HCT116 (cell line): ENCODE measurements around the gene CACNA1C. TPM values are rescaled to one million over a fixed set of nuclear protein-coding genes. Genes with fewer than 3 reads are reported as not detected.

Experiments used
- ATAC-seq: fragments of 200-7000 bp; cut with Tn5 transposase; 2 replicates; pipeline ENCODE4 v1.9.1; 2020; ENCODE audit warnings: mild to moderate bottlenecking, moderate library complexity
- BruUV-seq: library from RNA; stranded (reverse); fragments of 400-500 nt; replicated peaks from 2 replicates; lab custom pipeline; 2021; lab: Mats Ljungman, UMichigan
- CTCF ChIA-PET: fragments of 300-600 bp; sonication (Branson Sonifier 250); formaldehyde crosslinking; loops from one replicate; lab custom pipeline; 2021; ENCODE audit warnings: antibody characterized with exemption; lab: Charles Lee
- POLR2A ChIA-PET: fragments of 300-600, 350-600 bp; sonication (Branson Sonifier 250); formaldehyde crosslinking; loops from one replicate; lab custom pipeline; 2021; ENCODE audit warnings: antibody characterized with exemption; lab: Charles Lee
- RAD21 ChIA-PET, 2 experiments: fragments of 300-600 bp; sonication (Branson Sonifier 250); formaldehyde crosslinking; loops; one replicate each; lab custom pipeline; 2023; ENCODE audit warnings: low total read pairs in 2 of 2; ENCODE audit not compliant: uncharacterized antibody in 2 of 2, unreplicated experiment in 2 of 2, low non-redundant PET in 1 of 2; lab: Charles Lee
- DNase-seq: peaks from one replicate; pipeline ENCODE4 v3.0.0-alpha.2; 2010; ENCODE audit warnings: low read depth, low spot score
- H2AFZ ChIP-seq: fragments of 200-600 bp; shearing (Covaris generic), sonication (generic); 2 replicates; pipeline ENCODE4 v1.6.1; 2017; ENCODE audit warnings: low read depth, mixed run types, mixed read lengths, antibody characterized with exemption, low read length; ENCODE audit not compliant: poor library complexity, severe bottlenecking
- H3K27ac ChIP-seq: 2 replicates; pipeline ENCODE4 v1.5.1; 2012; ENCODE audit warnings: low read depth, low read length
- H3K27me3 ChIP-seq: fragments of 200-600 bp; sonication (generic); 2 replicates; pipeline ENCODE4 v1.6.1; 2016; ENCODE audit warnings: mixed run types, low read length, mixed read lengths; ENCODE audit not compliant: insufficient read depth
- H3K36me3 ChIP-seq, 2 experiments: fragments of 200-500 bp in 1 of 2; fragments of 200-600 bp in 1 of 2; sonication (Bioruptor generic) in 1 of 2; sonication (generic) in 1 of 2; 2 replicates each; pipeline versions ENCODE4 v1.5.1 to v1.6.1; 2014 to 2016; ENCODE audit warnings: low read length in 2 of 2, inconsistent platforms in 1 of 2, mixed read lengths in 1 of 2, mixed run types in 1 of 2; ENCODE audit not compliant: insufficient read depth in 2 of 2, control insufficient read depth in 1 of 2
- H3K4me1 ChIP-seq, 2 experiments: fragments of 200-600 bp in 1 of 2; sonication (generic) in 1 of 2; 2 replicates each; pipeline versions ENCODE4 v1.5.1 to v1.6.1; 2012 to 2017; ENCODE audit warnings: low read length in 2 of 2, inconsistent platforms in 1 of 2, mild to moderate bottlenecking in 1 of 2, mixed read lengths in 1 of 2, mixed run types in 1 of 2, moderate library complexity in 1 of 2; ENCODE audit not compliant: insufficient read depth in 2 of 2, control insufficient read depth in 1 of 2
- H3K4me2 ChIP-seq: fragments of 200-600 bp; sonication (generic); 2 replicates; pipeline ENCODE4 v1.6.1; 2017; ENCODE audit warnings: mixed run types, low read length, mixed read lengths
- H3K4me3 ChIP-seq, 2 experiments: fragments of 200-600 bp in 1 of 2; sonication (generic) in 1 of 2; replicated peaks in 1 of 2; 2 replicates each; pipeline ENCODE4 v1.5.1; 2011 to 2016; ENCODE audit warnings: low read length in 2 of 2, control low read depth in 1 of 2, low read depth in 1 of 2, mild to moderate bottlenecking in 1 of 2, mixed read lengths in 1 of 2, mixed run types in 1 of 2
- H3K79me2 ChIP-seq: fragments of 200-600 bp; sonication (generic); 2 replicates; pipeline ENCODE4 v1.6.1; 2017; ENCODE audit warnings: mild to moderate bottlenecking, mixed run types, low read length, moderate library complexity, mixed read lengths; ENCODE audit not compliant: insufficient read depth
- H3K9ac ChIP-seq: fragments of 200-600 bp; sonication (generic); 2 replicates; pipeline ENCODE4 v1.6.1; 2016; ENCODE audit warnings: low read length, mixed read lengths
- H3K9me2 ChIP-seq: fragments of 200-600 bp; sonication (generic), shearing (Covaris generic); 2 replicates; pipeline ENCODE4 v1.6.1; 2017; ENCODE audit warnings: mixed run types, mild to moderate bottlenecking, moderate library complexity; ENCODE audit not compliant: insufficient read depth
- H3K9me3 ChIP-seq, 2 experiments: fragments of 200-500 bp in 1 of 2; fragments of 200-600 bp in 1 of 2; sonication (Bioruptor generic) in 1 of 2; sonication (generic) in 1 of 2; 2 replicates each; pipeline ENCODE4 v1.6.1; 2014 to 2017; ENCODE audit warnings: low read length in 2 of 2, mixed read lengths in 2 of 2, inconsistent platforms in 1 of 2, low read depth in 1 of 2, mild to moderate bottlenecking in 1 of 2, mixed run types in 1 of 2, moderate library complexity in 1 of 2; ENCODE audit not compliant: control insufficient read depth in 1 of 2, insufficient read depth in 1 of 2
- H4K20me1 ChIP-seq: fragments of 200-600 bp; sonication (generic), shearing (Covaris generic); 2 replicates; pipeline ENCODE4 v1.6.1; 2017; ENCODE audit warnings: mixed run types, mild to moderate bottlenecking, moderate library complexity; ENCODE audit not compliant: insufficient read depth
- CEBPB ChIP-seq: IDR thresholded peaks from 2 replicates; pipeline ENCODE4 v1.6.1; 2012; ENCODE audit warnings: low read depth
- FOSL1 ChIP-seq: IDR thresholded peaks from 2 replicates; pipeline ENCODE4 v1.6.1; 2012; ENCODE audit warnings: low read depth
- POLR2AphosphoS5 ChIP-seq: IDR thresholded peaks from 2 replicates; pipeline ENCODE4 v1.6.1; 2011; ENCODE audit warnings: mild to moderate bottlenecking, low read depth, low read length, moderate library complexity
- RAD21 ChIP-seq: IDR thresholded peaks from 2 replicates; pipeline ENCODE4 v1.6.1; 2012; ENCODE audit warnings: low read depth, mild to moderate bottlenecking
- SP1 ChIP-seq: IDR thresholded peaks from 2 replicates; pipeline ENCODE4 v1.6.1; 2012; ENCODE audit warnings: low read depth
- ZNF274 ChIP-seq: fragments of 200-500 bp; sonication (Bioruptor generic); IDR thresholded peaks from 2 replicates; pipeline ENCODE4 v1.6.1; 2014; ENCODE audit warnings: mild to moderate bottlenecking, low read depth, low read length, inconsistent platforms
- intact Hi-C: fragments of 100-400 bp; cut with micrococcal nuclease; formaldehyde crosslinking; loops from 2 replicates; pipeline ENCODE4 v1.10.0; 2022
- total RNA-seq: library from RNA; stranded (reverse); gene quantifications from one replicate; pipeline ENCODE4 v1.2.1, GENCODE V29; 2021; ENCODE audit not compliant: unreplicated experiment
- TF ChIP-seq, protein P1 (sequence below): IDR thresholded peaks from 2 replicates; pipeline ENCODE4 v1.6.1; 2011; ENCODE audit warnings: mild to moderate bottlenecking, low read length, moderate library complexity; ENCODE audit not compliant: insufficient replicate concordance; ENCODE audit errors: extremely low read depth
- TF ChIP-seq, protein P2 (sequence below): IDR thresholded peaks from 2 replicates; pipeline ENCODE4 v1.6.1; 2012

Gene CACNA1C
- total RNA-seq, 1 experiment from 2014 or later, result 0.05 TPM

- no TSS peak for BruUV-seq
- no peaks in the 10 kb centered on the region for H4K20me1 ChIP-seq
- H3K4me3 ChIP-seq, result no peak overlapping the region
- ChIA-PET RAD21 (no interaction called here), POLR2A (no interaction called here), CTCF (no interaction called here)
- H3K9me3 ChIP-seq, result no peaks in the 10 kb centered on the region
- H3K9ac ChIP-seq, result no peak overlapping the region
- no peak overlapping the region for H2AFZ ChIP-seq
- TF ChIP-seq ZNF274, result no peak
- no peak for TF ChIP-seq POLR2AphosphoS5
- TF ChIP-seq, protein P1, sequence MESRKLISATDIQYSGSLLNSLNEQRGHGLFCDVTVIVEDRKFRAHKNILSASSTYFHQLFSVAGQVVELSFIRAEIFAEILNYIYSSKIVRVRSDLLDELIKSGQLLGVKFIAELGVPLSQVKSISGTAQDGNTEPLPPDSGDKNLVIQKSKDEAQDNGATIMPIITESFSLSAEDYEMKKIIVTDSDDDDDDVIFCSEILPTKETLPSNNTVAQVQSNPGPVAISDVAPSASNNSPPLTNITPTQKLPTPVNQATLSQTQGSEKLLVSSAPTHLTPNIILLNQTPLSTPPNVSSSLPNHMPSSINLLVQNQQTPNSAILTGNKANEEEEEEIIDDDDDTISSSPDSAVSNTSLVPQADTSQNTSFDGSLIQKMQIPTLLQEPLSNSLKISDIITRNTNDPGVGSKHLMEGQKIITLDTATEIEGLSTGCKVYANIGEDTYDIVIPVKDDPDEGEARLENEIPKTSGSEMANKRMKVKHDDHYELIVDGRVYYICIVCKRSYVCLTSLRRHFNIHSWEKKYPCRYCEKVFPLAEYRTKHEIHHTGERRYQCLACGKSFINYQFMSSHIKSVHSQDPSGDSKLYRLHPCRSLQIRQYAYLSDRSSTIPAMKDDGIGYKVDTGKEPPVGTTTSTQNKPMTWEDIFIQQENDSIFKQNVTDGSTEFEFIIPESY, result no peak
- no peak for ATAC-seq
- intact Hi-C loops, result no loop called here
- H3K27me3 ChIP-seq, result peaks cover 3% of the 10 kb centered on the region; the same call in 1 of the 2 replicates
- H3K4me2 ChIP-seq, result no peak overlapping the region
- H3K36me3 ChIP-seq, result no peaks in the 10 kb centered on the region
- no peaks in the 10 kb centered on the region for H3K4me1 ChIP-seq
- H3K27ac ChIP-seq, result no peak overlapping the region
- no peak for DNase-seq
- H3K9me2 ChIP-seq, result no peaks in the 10 kb centered on the region
- no peaks in the 10 kb centered on the region for H3K79me2 ChIP-seq
Observed at GRCh38 chr12:2083561-2083960, 30.8 kb downstream of the CACNA1C start.

- Histone ChIP-seq H3K9me2 (no peaks in the 10 kb centered on the region), H3K9me3 (no peaks in the 10 kb centered on the region), H3K27me3 (peaks cover 3% of the 10 kb centered on the region; the same call in 1 of the 2 replicates), H3K79me2 (no peaks in the 10 kb centered on the region), H2AFZ (no peak overlapping the region), H3K27ac (no peak overlapping the region), H3K4me1 (no peaks in the 10 kb centered on the region), H3K4me3 (no peak overlapping the region), H3K4me2 (no peak overlapping the region), H3K9ac (no peak overlapping the region), H3K36me3 (no peaks in the 10 kb centered on the region), H4K20me1 (no peaks in the 10 kb centered on the region)
- no peak for DNase-seq
- intact Hi-C loops, result no loop called here
- BruUV-seq, result no TSS peak
- RAD21 ChIA-PET, result no interaction called here
- ATAC-seq, result no peak
- TF ChIP-seq RAD21, result no peak
- TF ChIP-seq SP1, result no peak
- no peak for TF ChIP-seq CEBPB
- no peak for TF ChIP-seq FOSL1
- TF ChIP-seq, protein P2, sequence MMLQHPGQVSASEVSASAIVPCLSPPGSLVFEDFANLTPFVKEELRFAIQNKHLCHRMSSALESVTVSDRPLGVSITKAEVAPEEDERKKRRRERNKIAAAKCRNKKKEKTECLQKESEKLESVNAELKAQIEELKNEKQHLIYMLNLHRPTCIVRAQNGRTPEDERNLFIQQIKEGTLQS, result no peak
- CTCF ChIA-PET, result no interaction called here
- POLR2A ChIA-PET, result no interaction called here
Observed at GRCh38 chr12:2084553-2085296, 31.9 kb downstream of the CACNA1C start.
